ENCODE measurements around the gene ABHD12. TPM values are rescaled to one million over a fixed set of nuclear protein-coding genes. Genes with fewer than 3 reads are reported as not detected.

ABHD12 gene
- polyA plus RNA-seq, 1 donor (not counting 4 experiments of a cell fraction or from before 2014, with no cell fraction given), result 11.2 TPM

DNA sequence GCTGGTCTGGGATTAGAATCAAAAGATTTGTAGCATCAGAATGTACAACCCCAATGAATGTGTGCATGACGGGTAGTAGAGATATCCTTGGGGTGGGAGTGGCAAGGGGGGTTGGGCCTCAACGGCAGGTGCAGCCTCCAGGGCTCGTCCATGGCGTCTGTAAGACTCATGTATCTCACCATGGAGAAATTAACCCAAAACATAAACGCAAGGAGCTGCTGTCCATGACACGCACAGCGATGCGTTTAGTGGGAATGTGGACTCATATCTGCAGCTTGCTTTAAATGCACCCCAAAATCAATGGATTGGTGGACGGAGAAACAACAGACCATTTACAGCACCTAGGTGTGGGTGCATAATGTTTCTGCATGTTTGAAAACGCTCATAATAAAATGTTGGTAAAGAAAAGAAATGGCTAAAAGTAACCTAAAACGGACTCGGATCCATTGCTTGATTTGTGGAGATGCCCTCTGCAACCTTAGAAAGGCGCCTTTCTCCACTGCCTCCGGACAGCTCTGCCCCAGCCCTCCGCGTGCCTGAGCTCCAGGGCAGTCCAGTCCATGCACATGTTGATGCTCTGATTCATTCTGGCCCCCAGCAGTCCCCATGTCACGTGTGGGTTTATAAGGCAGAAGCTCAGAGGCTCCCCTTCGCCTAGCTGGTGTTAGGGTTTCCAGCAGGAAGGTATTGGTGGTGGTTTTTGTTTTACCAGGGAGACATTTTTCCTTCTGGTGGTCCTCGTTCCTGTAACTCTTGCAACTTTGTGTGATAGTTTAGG lies 118.2 kb downstream of the ABHD12 start:
- Histone ChIP-seq H3K27ac (ENCODE audit: control insufficient read depth, insufficient read depth, low read length) (no peak overlapping the region), H2AFZ (ENCODE audit: control insufficient read depth, low read length) (no peak overlapping the region), H3K4me2 (ENCODE audit: control insufficient read depth, extremely low read depth, insufficient read depth, low read depth, low read length) (no peak overlapping the region), H3K27me3 (ENCODE audit: control insufficient read depth, extremely low read depth, insufficient read depth, low read length) (no peaks in the 10 kb centered on the region), H3K4me1 (ENCODE audit: control insufficient read depth, extremely low read depth, insufficient read depth, low read length) (no peaks in the 10 kb centered on the region), H3K9me3 (ENCODE audit: control insufficient read depth, low read depth, low read length) (no peaks in the 10 kb centered on the region), H3K4me3 (ENCODE audit: control insufficient read depth in 2 of 3, extremely low read depth in 1 of 3, insufficient read depth in 2 of 3, low read depth in 1 of 3, low read length in 3 of 3) (no peak overlapping the region), H3K9ac (ENCODE audit: control insufficient read depth, extremely low read depth, insufficient read depth, low read length) (no peak overlapping the region), H3K79me2 (ENCODE audit: control insufficient read depth, insufficient read depth, low read length) (peaks cover 26% of the 10 kb centered on the region), H3K36me3 (ENCODE audit: control insufficient read depth in 2 of 2, extremely low read depth in 1 of 2, insufficient read depth in 2 of 2, low read length in 2 of 2) (peaks cover 70 to 71% of the 10 kb centered on the region in 2 experiments), H4K20me1 (ENCODE audit: control insufficient read depth, extremely low read depth, insufficient read depth, low read length) (peaks cover 5% of the 10 kb centered on the region), H3K9me1 (ENCODE audit: control insufficient read depth, extremely low read depth, insufficient read depth, low read length) (no peaks in the 10 kb centered on the region)
- TF ChIP-seq EZH2 (IDR thresholded peaks at IDR 0.05; ENCODE audit: low read length), result no peak
- TF ChIP-seq, protein P1, sequence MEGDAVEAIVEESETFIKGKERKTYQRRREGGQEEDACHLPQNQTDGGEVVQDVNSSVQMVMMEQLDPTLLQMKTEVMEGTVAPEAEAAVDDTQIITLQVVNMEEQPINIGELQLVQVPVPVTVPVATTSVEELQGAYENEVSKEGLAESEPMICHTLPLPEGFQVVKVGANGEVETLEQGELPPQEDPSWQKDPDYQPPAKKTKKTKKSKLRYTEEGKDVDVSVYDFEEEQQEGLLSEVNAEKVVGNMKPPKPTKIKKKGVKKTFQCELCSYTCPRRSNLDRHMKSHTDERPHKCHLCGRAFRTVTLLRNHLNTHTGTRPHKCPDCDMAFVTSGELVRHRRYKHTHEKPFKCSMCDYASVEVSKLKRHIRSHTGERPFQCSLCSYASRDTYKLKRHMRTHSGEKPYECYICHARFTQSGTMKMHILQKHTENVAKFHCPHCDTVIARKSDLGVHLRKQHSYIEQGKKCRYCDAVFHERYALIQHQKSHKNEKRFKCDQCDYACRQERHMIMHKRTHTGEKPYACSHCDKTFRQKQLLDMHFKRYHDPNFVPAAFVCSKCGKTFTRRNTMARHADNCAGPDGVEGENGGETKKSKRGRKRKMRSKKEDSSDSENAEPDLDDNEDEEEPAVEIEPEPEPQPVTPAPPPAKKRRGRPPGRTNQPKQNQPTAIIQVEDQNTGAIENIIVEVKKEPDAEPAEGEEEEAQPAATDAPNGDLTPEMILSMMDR (optimal IDR thresholded peaks at IDR 0.05 in 1 of 3, IDR thresholded peaks at IDR 0.05 in 1 of 3, conservative IDR thresholded peaks at IDR 0.05 in 1 of 3; ENCODE audit: extremely low read depth in 1 of 3, insufficient read depth in 2 of 3, low read length in 3 of 3), result no peak
- FAIRE-seq, result no peak
- no peak for DNase-seq (ENCODE audit: low read depth, low spot score)
- dilution Hi-C loops (cut with MboI; ENCODE audit: extremely low pct_ligation_motif_present, low sequenced_read_pairs), result no loop called here

DNA sequence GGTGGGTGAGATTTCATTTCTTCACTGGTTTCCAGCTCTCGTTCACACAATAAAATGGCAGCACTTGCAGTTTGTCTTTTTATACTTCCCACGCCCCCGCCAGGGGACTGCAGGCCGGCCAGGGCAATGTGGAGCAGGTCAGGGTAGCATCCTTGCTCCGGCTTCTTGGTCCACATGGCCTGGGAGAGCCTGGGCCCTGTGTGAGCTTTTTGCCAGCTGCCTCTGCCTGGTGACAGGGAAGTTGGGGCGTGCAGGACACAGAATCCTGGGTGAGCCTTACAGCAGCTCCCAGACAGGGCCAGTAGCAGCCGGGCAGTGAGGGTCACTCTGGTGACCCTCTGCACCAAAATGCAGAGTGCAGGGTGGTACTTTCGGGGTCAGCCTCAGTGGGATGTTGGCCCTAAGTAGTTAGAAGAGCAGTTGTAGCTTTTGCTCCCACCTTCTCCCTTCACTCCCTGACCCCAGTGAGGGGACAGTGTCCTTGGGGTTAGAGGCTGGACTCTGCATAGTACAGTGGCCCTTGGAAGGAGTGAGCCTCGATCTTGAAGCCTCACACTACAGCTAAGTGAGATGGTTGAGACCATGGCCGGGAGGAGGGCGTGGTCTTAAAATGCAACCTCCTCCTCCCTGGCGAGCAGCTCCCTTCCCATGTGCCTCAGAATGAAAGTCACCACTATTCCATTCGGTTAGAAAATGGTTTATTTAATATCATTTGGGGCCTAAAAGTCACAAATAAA lies 119.0 kb downstream of the ABHD12 start:
- no peaks in the 10 kb centered on the region for H3K4me1 ChIP-seq (ENCODE audit: control insufficient read depth, extremely low read depth, insufficient read depth, low read length)
- dilution Hi-C loops (cut with MboI; ENCODE audit: extremely low pct_ligation_motif_present, low sequenced_read_pairs), result no loop called here
- no peak overlapping the region for H3K27ac ChIP-seq (ENCODE audit: control insufficient read depth, insufficient read depth, low read length)
- H3K9me3 ChIP-seq (ENCODE audit: control insufficient read depth, low read depth, low read length), result no peaks in the 10 kb centered on the region
- H3K4me2 ChIP-seq (ENCODE audit: control insufficient read depth, extremely low read depth, insufficient read depth, low read depth, low read length), result no peak overlapping the region
- FAIRE-seq (no peak), DNase-seq (ENCODE audit: low read depth, low spot score) (no peak)
- peaks cover 33% of the 10 kb centered on the region for H3K79me2 ChIP-seq (ENCODE audit: control insufficient read depth, insufficient read depth, low read length)
- peaks cover 5% of the 10 kb centered on the region for H4K20me1 ChIP-seq (ENCODE audit: control insufficient read depth, extremely low read depth, insufficient read depth, low read length)
- H3K27me3 ChIP-seq (ENCODE audit: control insufficient read depth, extremely low read depth, insufficient read depth, low read length), result no peaks in the 10 kb centered on the region
- H3K4me3 ChIP-seq (ENCODE audit: control insufficient read depth in 2 of 3, extremely low read depth in 1 of 3, insufficient read depth in 2 of 3, low read depth in 1 of 3, low read length in 3 of 3), result no peak overlapping the region
- H3K9me1 ChIP-seq (ENCODE audit: control insufficient read depth, extremely low read depth, insufficient read depth, low read length), result no peaks in the 10 kb centered on the region
- no peak overlapping the region for H3K9ac ChIP-seq (ENCODE audit: control insufficient read depth, extremely low read depth, insufficient read depth, low read length)
- no peak overlapping the region for H2AFZ ChIP-seq (ENCODE audit: control insufficient read depth, low read length)
- TF ChIP-seq EZH2 (IDR thresholded peaks at IDR 0.05; ENCODE audit: low read length), result no peak
- TF ChIP-seq, protein P1 (optimal IDR thresholded peaks at IDR 0.05 in 1 of 3, IDR thresholded peaks at IDR 0.05 in 1 of 3, conservative IDR thresholded peaks at IDR 0.05 in 1 of 3; ENCODE audit: extremely low read depth in 1 of 3, insufficient read depth in 2 of 3, low read length in 3 of 3), result no peak
- H3K36me3 ChIP-seq (ENCODE audit: control insufficient read depth in 2 of 2, extremely low read depth in 1 of 2, insufficient read depth in 2 of 2, low read length in 2 of 2), result peaks cover 63 to 70% of the 10 kb centered on the region in 2 experiments

All from keratinocyte (primary cell).